A549 (cell line): ENCODE results near the gene P3H2. TPM values are rescaled to one million over a fixed set of nuclear protein-coding genes. Genes with fewer than 3 reads are reported as not detected.
A peak's percentile ranks its signal among the peaks of the same experiment; 100 is the strongest.

ENCODE experiments used
- ATAC-seq, 2 experiments: fragments of 200-7000 bp in 1 of 2; fragments of >200 bp in 1 of 2; cut with Nextera tagmentation in 1 of 2; cut with Tn5 transposase in 1 of 2; 3 replicates each; pipeline versions ENCODE4 v1.8.0 to v1.9.1; 2018 to 2020; ENCODE audit warnings: mild to moderate bottlenecking in 1 of 2, moderate library complexity in 1 of 2
- CTCF ChIA-PET: fragments of 300-600 bp; sonication (Branson Sonifier 250); formaldehyde crosslinking; extraction: SDS; loops from one replicate; lab custom pipeline; 2021; ENCODE audit warnings: antibody characterized with exemption, inconsistent platforms; lab: Yijun Ruan, JAX
- POLR2A ChIA-PET: fragments of 350-600 bp; formaldehyde crosslinking; extraction: SDS; loops from one replicate; lab custom pipeline; 2021; ENCODE audit warnings: antibody characterized with exemption, inconsistent platforms; lab: Yijun Ruan, JAX
- DNase-seq, 2 experiments: peaks; one replicate each; pipeline versions ENCODE4 v3.0.0 to v3.0.0-alpha.2; 2011 to 2016; ENCODE audit warnings: low read depth in 1 of 2, low spot score in 1 of 2
- FAIRE-seq: peaks from 2 replicates; lab custom pipeline; 2011; peaks lifted over from hg19 to GRCh38; lab: Jason Lieb, UNC
- H3K27ac ChIP-seq, 2 experiments: fragments of >200 bp; sonication (Bioruptor Twin); formaldehyde crosslinking; 3 replicates each; pipeline ENCODE4 v1.5.1; 2016 to 2017
- H3K4me1 ChIP-seq: fragments of >200 bp; sonication (Bioruptor Twin); formaldehyde crosslinking; 3 replicates; pipeline ENCODE4 v1.6.1; 2016
- H3K4me2 ChIP-seq: fragments of >200 bp; sonication (Bioruptor Twin); formaldehyde crosslinking; 3 replicates; pipeline ENCODE4 v1.6.1; 2016
- H3K4me3 ChIP-seq: fragments of >200 bp; sonication (Bioruptor Twin); formaldehyde crosslinking; 3 replicates; pipeline ENCODE4 v1.5.1; 2016
- H3K9me3 ChIP-seq: fragments of >200 bp; sonication (Bioruptor Twin); formaldehyde crosslinking; 3 replicates; pipeline ENCODE4 v1.6.1; 2016
- CHD2 ChIP-seq: fragments of 150-350 bp; IDR thresholded peaks from 2 replicates; pipeline ENCODE4 v1.6.1; 2014; ENCODE audit warnings: low read length; ENCODE audit not compliant: partially characterized antibody
- E2F6 ChIP-seq: IDR thresholded peaks from 2 replicates; pipeline ENCODE4 v1.6.1; 2012; ENCODE audit warnings: low read depth, borderline replicate concordance
- EHMT2 ChIP-seq: fragments of 200-600 bp; sonication (generic); IDR thresholded peaks from 2 replicates; pipeline ENCODE4 v1.6.1; 2016; ENCODE audit warnings: antibody characterized with exemption, low read depth, mild to moderate bottlenecking, moderate library complexity
- EP300 ChIP-seq, 2 experiments: fragments of >200 bp; sonication (Bioruptor Twin); formaldehyde crosslinking; IDR thresholded peaks; 2 replicates in 1 of 2; 3 replicates in 1 of 2; pipeline ENCODE4 v1.6.1; 2016 to 2017
- FOSB ChIP-seq: fragments of 250-450 bp; sonication (Bioruptor Pico); IDR thresholded peaks from 2 replicates; pipeline ENCODE4 v1.5.0; 2020; ENCODE audit warnings: mild to moderate bottlenecking, moderate library complexity
- FOSL2 ChIP-seq, 2 experiments: fragments of 450-650 bp in 1 of 2; fragments of >200 bp in 1 of 2; sonication (Bioruptor Twin) in 1 of 2; formaldehyde crosslinking; IDR thresholded peaks; 2 replicates each; pipeline versions ENCODE4 v1.5.0 to v1.6.1; 2016 to 2020; ENCODE audit warnings: mild to moderate bottlenecking in 1 of 2, moderate library complexity in 1 of 2
- HDAC2 ChIP-seq: fragments of 200-600 bp; sonication (generic); IDR thresholded peaks from 2 replicates; pipeline ENCODE4 v1.6.1; 2016
- HES2 ChIP-seq: fragments of >200 bp; sonication (Bioruptor Twin); formaldehyde crosslinking; IDR thresholded peaks from 2 replicates; pipeline ENCODE4 v1.6.1; 2016
- KDM1A ChIP-seq: fragments of 200-600 bp; sonication (generic); IDR thresholded peaks from 2 replicates; pipeline ENCODE4 v1.6.1; 2016; ENCODE audit warnings: low read depth, mild to moderate bottlenecking
- KDM5A ChIP-seq: fragments of 200-600 bp; sonication (generic); IDR thresholded peaks from 2 replicates; pipeline ENCODE4 v1.6.1; 2016; ENCODE audit warnings: antibody characterized with exemption, mild to moderate bottlenecking
- MAZ ChIP-seq: fragments of 150-350 bp; IDR thresholded peaks from 2 replicates; pipeline ENCODE4 v1.6.1; 2014; ENCODE audit warnings: antibody characterized with exemption, low read depth, low read length, borderline replicate concordance
- NFE2L2 ChIP-seq: fragments of 150-350 bp; conservative IDR thresholded peaks from 2 replicates; pipeline ENCODE4 v1.6.1; 2014; ENCODE audit warnings: low read length
- NPAS2 ChIP-seq: fragments of 250-450 bp; sonication (Bioruptor Pico); IDR thresholded peaks from 2 replicates; pipeline ENCODE4 v1.8.0; 2022; ENCODE audit warnings: mild to moderate bottlenecking, moderate library complexity, borderline replicate concordance
- NR3C1 ChIP-seq: fragments of >200 bp; sonication (Bioruptor Twin); formaldehyde crosslinking; IDR thresholded peaks from 3 replicates; pipeline ENCODE4 v1.6.1; 2017
- POLR2AphosphoS2 ChIP-seq: conservative IDR thresholded peaks from 2 replicates; pipeline ENCODE4 v1.6.1; 2012; ENCODE audit warnings: low read length, improper control_type of control experiment, inconsistent platforms
- RAD21 ChIP-seq, 2 experiments: fragments of >200 bp in 1 of 2; sonication (Bioruptor Twin) in 1 of 2; formaldehyde crosslinking in 1 of 2; IDR thresholded peaks in 1 of 2; conservative IDR thresholded peaks in 1 of 2; 2 replicates in 1 of 2; 3 replicates in 1 of 2; pipeline ENCODE4 v1.6.1; 2012 to 2018; ENCODE audit warnings: inconsistent platforms in 1 of 2
- RCOR1 ChIP-seq: fragments of 150-350 bp; IDR thresholded peaks from 2 replicates; pipeline ENCODE4 v1.6.1; 2014; ENCODE audit warnings: antibody characterized with exemption, low read length, low read depth
- RFX5 ChIP-seq: fragments of 450-650 bp; IDR thresholded peaks from 2 replicates; pipeline ENCODE4 v1.7.1; 2014; ENCODE audit warnings: antibody characterized with exemption, mild to moderate bottlenecking, moderate library complexity
- RNF2 ChIP-seq: fragments of 200-600 bp; sonication (generic); IDR thresholded peaks from 2 replicates; pipeline ENCODE4 v1.6.1; 2016; ENCODE audit warnings: low read depth, mild to moderate bottlenecking, antibody characterized with exemption, moderate library complexity, borderline replicate concordance
- SMC3 ChIP-seq: fragments of >200 bp; sonication (Bioruptor Twin); formaldehyde crosslinking; IDR thresholded peaks from 3 replicates; pipeline ENCODE4 v1.6.1; 2018; ENCODE audit warnings: inconsistent platforms
- SREBF2 ChIP-seq: fragments of 450-650 bp; IDR thresholded peaks from 2 replicates; pipeline ENCODE4 v1.6.1; 2014; ENCODE audit warnings: mild to moderate bottlenecking, moderate library complexity
- TFCP2L1 ChIP-seq: fragments of 250-450 bp; sonication (Bioruptor Pico); IDR thresholded peaks from 2 replicates; pipeline ENCODE4 v1.5.0; 2021; ENCODE audit warnings: mild to moderate bottlenecking
- TP53 ChIP-seq: fragments of 250-450 bp; sonication (Bioruptor Pico); IDR thresholded peaks from 2 replicates; pipeline ENCODE4 v1.5.0; 2021; ENCODE audit warnings: mild to moderate bottlenecking, moderate library complexity
- ZSCAN20 ChIP-seq: fragments of 250-450 bp; sonication (Bioruptor Pico); IDR thresholded peaks from 2 replicates; pipeline ENCODE4 v1.8.0; 2022; ENCODE audit warnings: mild to moderate bottlenecking, moderate library complexity
- WGBS: methylation state at CpG from one replicate; pipeline ENCODE4 v1.1.6; 2017; ENCODE audit errors: missing lambda C conversion rate; 5-methylcytosine and 5-hydroxymethylcytosine counted together
- polyA plus RNA-seq, 4 experiments: library from polyadenylated mRNA; depleted of rRNA in 3 of 4; stranded (reverse); fragments of >200 nt; fragmentation: RNase III in 1 of 4; extraction: RNeasy Plus Mini Kit Qiagen cat#74134 plus additional on column Dnase treatment in 1 of 4; gene quantifications; 2 replicates in 3 of 4; 3 replicates in 1 of 4; pipeline ENCODE4 v1.2.3, GENCODE V29; 2011 to 2017
- TF ChIP-seq, protein P1 (sequence below): fragments of 150-350 bp; IDR thresholded peaks from 2 replicates; pipeline ENCODE4 v1.6.1; 2014; ENCODE audit warnings: low read depth, mild to moderate bottlenecking, low read length
- TF ChIP-seq, protein P2 (sequence below): IDR thresholded peaks from 2 replicates; pipeline ENCODE4 v1.6.1; 2012

P3H2 gene
- polyA plus RNA-seq, 2 of the 4 experiments (the other 2 are of a cell fraction) = 56.6 to 72.5 TPM

DNA sequence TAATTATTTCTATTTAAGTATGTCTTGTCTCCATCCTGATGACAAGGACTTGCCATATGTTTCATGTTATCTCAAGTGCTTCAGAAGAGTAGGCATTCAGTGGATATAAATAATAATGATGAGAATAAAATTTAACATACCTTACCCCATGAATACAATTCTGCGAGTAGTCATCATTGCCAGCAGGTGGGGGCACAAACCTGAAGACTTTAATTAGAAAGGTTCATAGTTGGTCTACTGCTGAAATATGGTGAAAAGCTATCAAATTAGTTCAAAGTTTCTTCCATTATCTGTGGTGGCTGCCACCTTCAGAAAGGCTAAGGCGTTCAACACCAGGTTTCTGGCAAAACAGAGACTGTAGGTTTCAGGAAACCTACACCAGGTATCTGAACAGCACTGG, 100.9 kb downstream of the P3H2 start:
- ChIA-PET POLR2A (interaction anchor here (1.1 kb wide), 1 partner anchor 100 kb away, joined by 3 read pairs; the partner anchor contains the start of gene P3H2), CTCF (interaction anchor here (1.7 kb wide), 1 partner anchor 101 kb away, joined by 6 read pairs; the partner anchor contains the start of gene P3H2)
- H3K4me2 ChIP-seq = no peak overlapping the region
- H3K27ac ChIP-seq = peak overlapping the region in 1 of 2 experiments; percentile 37; a peak in 1 of 6 replicates
- DNase-seq (no peak), FAIRE-seq (no peak), ATAC-seq (no peak)
- WGBS = 42% methylated on average over 2 of the region's 2 CpGs
- H3K9me3 ChIP-seq = no peaks in the 10 kb centered on the region
- H3K4me3 ChIP-seq = no peak overlapping the region
- TF ChIP-seq E2F6 (no peak), FOSB (CRISPR knock-in tag) (no peak), SMC3 (peak; percentile 38; the same call in 1 of the 3 replicates), FOSL2 (IDR thresholded peaks at IDR 0.05) (no peak), FOSL2 (CRISPR knock-in tag; IDR thresholded peaks at IDR 0.05) (no peak), EHMT2 (no peak), RAD21 (conservative IDR thresholded peaks at IDR 0.05 in 1 of 2, IDR thresholded peaks at IDR 0.05 in 1 of 2) (peak; percentile 35 to 37; a peak in 4 of 5 replicates), KDM1A (no peak)
- peaks cover 54% of the 10 kb centered on the region for H3K4me1 ChIP-seq

GRCh38 chr3:190019006-190019405, 101.7 kb downstream of the P3H2 start:
- Histone ChIP-seq H3K4me1 (peaks cover 62% of the 10 kb centered on the region), H3K27ac (peak overlapping the region; percentile 39 to 76; a peak in 4 of 6 replicates), H3K9me3 (no peaks in the 10 kb centered on the region), H3K4me2 (peak overlapping the region; percentile 28; the same call in 2 of the 3 replicates), H3K4me3 (no peak overlapping the region)
- ChIA-PET POLR2A (no interaction called here), CTCF (interaction anchor here (0.6 to 1.5 kb wide), 3 partner anchors 178 to 183 kb away, joined by 3 to 4 read pairs (median 4); no protein-coding TSS in a partner anchor)
- TF ChIP-seq RCOR1 (no peak), NFE2L2 (no peak), TFCP2L1 (no peak), CHD2 (no peak), EHMT2 (no peak), HDAC2 (no peak), E2F6 (no peak), NPAS2 (CRISPR knock-in tag) (no peak), HES2 (no peak), RFX5 (no peak), MAZ (no peak), RAD21 (conservative IDR thresholded peaks at IDR 0.05 in 1 of 2, IDR thresholded peaks at IDR 0.05 in 1 of 2) (no peak), NR3C1 (no peak), POLR2AphosphoS2 (no peak)
- TF ChIP-seq, protein P1, sequence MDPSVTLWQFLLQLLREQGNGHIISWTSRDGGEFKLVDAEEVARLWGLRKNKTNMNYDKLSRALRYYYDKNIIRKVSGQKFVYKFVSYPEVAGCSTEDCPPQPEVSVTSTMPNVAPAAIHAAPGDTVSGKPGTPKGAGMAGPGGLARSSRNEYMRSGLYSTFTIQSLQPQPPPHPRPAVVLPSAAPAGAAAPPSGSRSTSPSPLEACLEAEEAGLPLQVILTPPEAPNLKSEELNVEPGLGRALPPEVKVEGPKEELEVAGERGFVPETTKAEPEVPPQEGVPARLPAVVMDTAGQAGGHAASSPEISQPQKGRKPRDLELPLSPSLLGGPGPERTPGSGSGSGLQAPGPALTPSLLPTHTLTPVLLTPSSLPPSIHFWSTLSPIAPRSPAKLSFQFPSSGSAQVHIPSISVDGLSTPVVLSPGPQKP = no peak
- TF ChIP-seq, protein P2, sequence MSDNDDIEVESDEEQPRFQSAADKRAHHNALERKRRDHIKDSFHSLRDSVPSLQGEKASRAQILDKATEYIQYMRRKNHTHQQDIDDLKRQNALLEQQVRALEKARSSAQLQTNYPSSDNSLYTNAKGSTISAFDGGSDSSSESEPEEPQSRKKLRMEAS = no peak
- 24% methylated on average over 2 of the region's 2 CpGs for WGBS
- FAIRE-seq (no peak), DNase-seq (no peak), ATAC-seq (no peak)

GRCh38 chr3:190018460-190018859, 102.2 kb downstream of the P3H2 start:
- no peak overlapping the region for H3K4me3 ChIP-seq
- TF ChIP-seq SREBF2 (no peak), TP53 (CRISPR knock-in tag) (no peak), EP300 (IDR thresholded peaks at IDR 0.05) (no peak), ZSCAN20 (CRISPR knock-in tag) (no peak), KDM5A (no peak), RNF2 (no peak)
- peaks cover 67% of the 10 kb centered on the region for H3K4me1 ChIP-seq
- FAIRE-seq (no peak), DNase-seq (no peak), ATAC-seq (no peak)
- peak overlapping the region; percentile 28; the same call in 1 of the 3 replicates for H3K4me2 ChIP-seq
- ChIA-PET POLR2A (no interaction called here), CTCF (interaction anchor here (0.6 to 1.5 kb wide), 3 partner anchors 179 to 184 kb away, joined by 3 to 4 read pairs (median 4); no protein-coding TSS in a partner anchor)
- H3K9me3 ChIP-seq = no peaks in the 10 kb centered on the region
- peak overlapping the region; percentile 39 to 76; a peak in 4 of 6 replicates for H3K27ac ChIP-seq
- 94% methylated on average over 1 of the region's 1 CpG for WGBS
